Measurements from ENCODE around the gene KIRREL3. TPM values are rescaled to one million over a fixed set of nuclear protein-coding genes. Genes with fewer than 3 reads are reported as not detected.

KIRREL3 gene
- total RNA-seq, 3 donors from 2014 or later: not detected

DNA sequence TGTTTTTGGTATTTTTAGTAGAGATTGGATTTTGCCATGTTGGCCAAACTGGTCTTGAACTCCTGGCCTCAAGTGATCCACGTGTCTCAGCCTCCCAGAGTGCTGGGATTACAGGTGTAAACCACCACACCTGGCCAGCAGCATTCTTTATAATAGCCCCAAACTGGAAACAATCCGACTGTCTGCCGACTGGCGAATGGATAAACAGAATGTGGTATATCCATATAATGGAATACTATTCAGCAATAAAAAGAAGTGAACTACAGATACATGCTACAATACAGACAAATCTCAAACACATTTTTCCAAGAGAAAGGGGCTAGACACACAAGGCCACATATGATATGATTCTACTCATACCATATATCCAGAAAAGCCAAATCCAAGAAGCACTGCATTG, 493.8 kb downstream of the KIRREL3 start:
- Mint-ChIP-seq H3K9me3 (peaks cover 10% of the 10 kb centered on the region), H3K36me3 (ENCODE audit: insufficient read depth) (no peaks in the 10 kb centered on the region), H3K4me1 (ENCODE audit: low read depth) (no peaks in the 10 kb centered on the region), H3K27me3 (ENCODE audit: low read depth) (peaks cover 37% of the 10 kb centered on the region), H3K4me3 (no peak overlapping the region)
- no peak for ATAC-seq
- no peak for DNase-seq

GRCh38 chr11:126502982-126503381, 497.6 kb downstream of the KIRREL3 start:
- Mint-ChIP-seq H3K9me3 (peaks cover 10% of the 10 kb centered on the region), H3K4me3 (no peak overlapping the region), H3K27me3 (ENCODE audit: low read depth) (peaks cover 41% of the 10 kb centered on the region), H3K4me1 (ENCODE audit: low read depth) (no peaks in the 10 kb centered on the region), H3K36me3 (ENCODE audit: insufficient read depth) (no peaks in the 10 kb centered on the region)
- DNase-seq: no peak
- no peak for ATAC-seq

GRCh38 chr11:126502159-126502558, 498.4 kb downstream of the KIRREL3 start:
- H3K9me3 Mint-ChIP-seq: peaks cover 10% of the 10 kb centered on the region
- ATAC-seq (no peak), DNase-seq (no peak)
- H3K4me1 Mint-ChIP-seq (ENCODE audit: low read depth): no peaks in the 10 kb centered on the region
- peaks cover 39% of the 10 kb centered on the region for H3K27me3 Mint-ChIP-seq (ENCODE audit: low read depth)
- no peak overlapping the region for H3K4me3 Mint-ChIP-seq
- H3K36me3 Mint-ChIP-seq (ENCODE audit: insufficient read depth): no peaks in the 10 kb centered on the region

- no peak for ATAC-seq
- Mint-ChIP-seq H3K4me3 (no peak overlapping the region), H3K27me3 (ENCODE audit: low read depth) (peaks cover 44% of the 10 kb centered on the region), H3K36me3 (ENCODE audit: insufficient read depth) (no peaks in the 10 kb centered on the region), H3K9me3 (peaks cover 6% of the 10 kb centered on the region), H3K4me1 (ENCODE audit: low read depth) (no peaks in the 10 kb centered on the region)
- DNase-seq: no peak
Observed at GRCh38 chr11:126501641-126502040, 498.9 kb downstream of the KIRREL3 start.

DNA sequence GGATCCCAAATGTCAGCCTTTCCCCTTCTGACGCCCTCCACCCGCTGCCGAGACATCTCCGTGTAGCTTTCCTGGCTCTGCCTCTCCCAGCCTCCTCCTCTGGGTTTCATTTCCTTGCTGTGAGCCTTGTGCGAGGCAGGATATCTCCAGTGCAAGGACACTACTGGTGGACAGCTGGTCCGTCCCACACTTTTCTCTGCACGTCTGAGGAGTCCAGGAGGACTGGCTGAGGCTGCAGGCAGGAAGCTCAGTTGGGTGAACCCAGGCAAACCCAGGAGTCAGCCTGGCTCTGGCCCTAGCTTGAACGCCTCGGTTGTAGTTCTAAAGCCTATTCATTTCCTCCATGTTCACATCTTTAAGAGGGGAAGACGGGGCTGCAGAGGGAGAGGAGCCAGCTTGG, 499.6 kb downstream of the KIRREL3 start:
- peaks cover 6% of the 10 kb centered on the region for H3K9me3 Mint-ChIP-seq
- no peak overlapping the region for H3K4me3 Mint-ChIP-seq
- ATAC-seq: no peak
- no peak for DNase-seq
- H3K36me3 Mint-ChIP-seq (ENCODE audit: insufficient read depth): no peaks in the 10 kb centered on the region
- H3K27me3 Mint-ChIP-seq (ENCODE audit: low read depth): peaks cover 46% of the 10 kb centered on the region
- H3K4me1 Mint-ChIP-seq (ENCODE audit: low read depth): no peaks in the 10 kb centered on the region

GRCh38 chr11:126499131-126499752, 501.3 kb downstream of the KIRREL3 start:
- Mint-ChIP-seq H3K27me3 (ENCODE audit: low read depth) (peaks cover 40% of the 10 kb centered on the region), H3K36me3 (ENCODE audit: insufficient read depth) (no peaks in the 10 kb centered on the region), H3K4me1 (ENCODE audit: low read depth) (no peaks in the 10 kb centered on the region), H3K4me3 (no peak overlapping the region), H3K9me3 (peaks cover 2% of the 10 kb centered on the region)
- DNase-seq (no peak), ATAC-seq (no peak)

- no peak for DNase-seq
- peaks cover 32% of the 10 kb centered on the region for H3K27me3 Mint-ChIP-seq (ENCODE audit: low read depth)
- H3K4me1 Mint-ChIP-seq (ENCODE audit: low read depth): no peaks in the 10 kb centered on the region
- no peak for ATAC-seq
- no peaks in the 10 kb centered on the region for H3K36me3 Mint-ChIP-seq (ENCODE audit: insufficient read depth)
- H3K4me3 Mint-ChIP-seq: no peak overlapping the region
- no peaks in the 10 kb centered on the region for H3K9me3 Mint-ChIP-seq
Observed at GRCh38 chr11:126498281-126498680, 502.3 kb downstream of the KIRREL3 start.

DNA sequence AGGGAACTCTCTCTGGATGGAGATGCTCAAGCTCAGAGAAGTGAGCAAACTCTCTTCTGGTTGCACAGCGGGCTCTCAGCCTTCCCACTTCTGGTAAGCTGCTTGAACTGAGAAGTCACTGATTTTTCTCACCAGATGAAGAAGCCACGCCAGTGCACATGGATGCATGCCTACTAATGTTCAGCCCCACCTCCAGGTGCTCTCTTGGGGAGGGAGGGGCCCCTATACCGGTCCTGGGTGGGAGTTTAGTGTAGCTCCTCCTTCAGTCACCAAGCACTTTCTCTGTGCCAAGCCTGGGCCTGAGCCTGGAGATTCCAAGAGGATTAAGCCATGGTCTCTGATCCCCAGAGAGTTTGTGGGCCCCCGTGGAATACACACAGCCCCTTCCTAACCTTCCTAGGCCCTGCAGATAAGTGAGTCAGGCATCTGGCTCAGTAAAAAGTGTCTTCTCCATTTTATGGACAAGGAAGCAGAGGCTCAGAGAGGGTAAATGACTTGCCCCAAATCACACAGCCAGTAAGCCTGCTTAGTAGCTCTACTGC, 502.9 kb downstream of the KIRREL3 start:
- Mint-ChIP-seq H3K9me3 (no peaks in the 10 kb centered on the region), H3K4me3 (no peak overlapping the region), H3K36me3 (ENCODE audit: insufficient read depth) (no peaks in the 10 kb centered on the region), H3K4me1 (ENCODE audit: low read depth) (no peaks in the 10 kb centered on the region), H3K27me3 (ENCODE audit: low read depth) (peaks cover 28% of the 10 kb centered on the region)
- ATAC-seq (no peak), DNase-seq (no peak)

DNA sequence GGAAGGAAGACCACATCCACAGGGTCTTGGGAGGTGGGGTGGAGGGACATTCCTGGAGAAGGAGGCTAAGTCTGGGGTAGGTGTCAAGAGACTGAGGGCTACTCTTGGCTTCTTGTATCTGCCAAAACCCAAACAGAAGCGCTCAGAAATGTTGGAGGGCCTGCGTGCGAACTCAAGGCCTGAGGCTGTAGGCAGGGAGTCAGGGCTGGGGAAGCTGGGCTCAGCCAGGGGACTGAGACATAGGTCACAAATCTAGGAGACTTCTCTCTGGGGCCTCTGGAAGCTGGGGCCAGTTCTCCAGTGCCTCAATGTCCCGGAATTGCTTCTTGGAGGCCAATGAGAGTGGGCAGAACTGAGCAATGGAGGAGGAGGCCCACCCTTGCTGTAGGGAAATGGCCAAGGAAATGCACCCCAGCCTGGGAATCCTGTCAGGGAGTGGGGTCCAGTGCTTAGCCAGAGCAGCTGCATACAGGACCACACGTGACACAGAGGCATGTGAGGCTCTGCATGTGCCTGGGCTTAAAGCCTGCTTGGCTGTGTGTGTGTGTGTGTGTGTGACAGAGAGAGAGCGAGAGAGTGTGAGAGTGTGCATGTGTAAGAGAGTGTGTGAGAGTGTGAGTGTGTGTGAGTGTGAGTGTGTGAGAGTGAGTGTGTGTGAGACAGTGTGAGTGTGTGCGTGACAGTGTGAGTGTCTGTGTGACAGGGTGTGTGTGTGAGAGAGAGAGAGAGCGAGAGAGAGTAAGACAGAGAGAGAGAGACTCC, 503.8 kb downstream of the KIRREL3 start:
- no peaks in the 10 kb centered on the region for H3K36me3 Mint-ChIP-seq (ENCODE audit: insufficient read depth)
- H3K4me3 Mint-ChIP-seq: no peak overlapping the region
- peaks cover 22% of the 10 kb centered on the region for H3K27me3 Mint-ChIP-seq (ENCODE audit: low read depth)
- no peaks in the 10 kb centered on the region for H3K9me3 Mint-ChIP-seq
- no peak for DNase-seq
- ATAC-seq: no peak
- no peaks in the 10 kb centered on the region for H3K4me1 Mint-ChIP-seq (ENCODE audit: low read depth)

DNA sequence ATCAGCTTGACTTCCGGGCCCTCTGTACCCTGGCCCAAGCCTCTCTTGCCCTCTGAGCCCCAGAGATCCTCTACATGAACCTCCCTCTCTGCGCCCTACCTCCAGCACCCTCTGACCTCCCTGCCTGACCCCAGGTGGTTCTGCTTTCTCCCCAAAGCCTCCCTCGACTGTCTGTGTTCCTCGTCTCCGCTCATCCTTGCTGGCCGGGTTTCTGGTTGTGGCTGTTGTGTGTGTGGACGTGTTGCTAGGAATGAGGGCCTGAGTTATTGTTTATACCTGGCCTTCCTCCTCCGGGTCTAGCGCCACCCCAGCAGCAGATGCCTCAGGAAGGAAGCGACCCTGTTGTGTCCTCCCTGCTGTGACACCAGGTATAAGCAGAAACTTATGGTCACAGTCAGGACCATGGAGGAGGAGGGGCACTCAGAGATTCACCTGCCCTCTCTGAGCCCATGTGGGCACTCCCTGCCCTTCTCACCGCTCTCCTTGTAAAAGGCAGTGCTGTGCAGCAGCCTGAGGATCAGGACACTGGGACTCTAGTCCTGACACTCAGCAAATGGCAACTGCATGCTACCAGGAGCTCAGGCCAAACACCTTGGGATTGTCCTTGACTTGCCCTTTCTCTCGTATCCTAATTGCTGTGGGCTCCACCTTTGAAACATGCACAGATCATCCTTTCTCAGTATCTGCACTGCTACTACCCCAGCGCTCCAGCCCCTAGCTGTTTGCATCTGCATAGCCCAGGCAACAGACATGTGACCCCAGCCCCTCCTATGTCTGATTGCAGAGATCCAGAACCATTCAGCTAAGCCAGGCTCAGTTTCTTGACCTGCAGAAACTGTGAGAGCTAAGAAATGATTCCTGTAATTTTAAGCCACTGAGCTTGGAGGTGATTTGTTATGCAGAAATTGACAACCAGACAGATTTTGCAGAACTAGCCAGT, 505.0 kb downstream of the KIRREL3 start:
- no peaks in the 10 kb centered on the region for H3K36me3 Mint-ChIP-seq (ENCODE audit: insufficient read depth)
- ATAC-seq (no peak), DNase-seq (no peak)
- H3K4me3 Mint-ChIP-seq: no peak overlapping the region
- H3K27me3 Mint-ChIP-seq (ENCODE audit: low read depth): peaks cover 17% of the 10 kb centered on the region
- H3K4me1 Mint-ChIP-seq (ENCODE audit: low read depth): no peaks in the 10 kb centered on the region
- no peaks in the 10 kb centered on the region for H3K9me3 Mint-ChIP-seq

DNA sequence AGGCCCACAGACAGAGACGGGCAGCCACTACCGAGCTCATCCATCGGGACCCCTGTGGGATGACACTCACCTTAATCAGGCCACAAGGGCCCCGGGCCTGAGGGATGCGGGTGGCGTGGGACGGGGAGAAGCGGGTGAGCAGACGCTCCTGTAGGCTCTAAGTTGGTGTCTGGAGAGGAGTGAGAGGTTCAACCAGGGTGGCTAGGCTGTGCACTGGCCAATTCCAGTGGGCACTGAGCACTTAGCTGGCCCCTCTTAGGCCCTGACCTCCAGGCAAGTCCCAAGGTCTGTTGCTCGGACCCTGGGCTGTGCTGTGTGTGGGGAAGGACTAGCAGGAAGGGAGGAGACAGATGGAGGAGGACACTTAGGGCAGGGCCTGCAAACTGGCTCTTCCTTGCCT, 505.7 kb downstream of the KIRREL3 start:
- no peaks in the 10 kb centered on the region for H3K36me3 Mint-ChIP-seq (ENCODE audit: insufficient read depth)
- ATAC-seq (no peak), DNase-seq (no peak)
- H3K4me1 Mint-ChIP-seq (ENCODE audit: low read depth): no peaks in the 10 kb centered on the region
- no peak overlapping the region for H3K4me3 Mint-ChIP-seq
- H3K27me3 Mint-ChIP-seq (ENCODE audit: low read depth): peaks cover 15% of the 10 kb centered on the region
- no peaks in the 10 kb centered on the region for H3K9me3 Mint-ChIP-seq

DNA sequence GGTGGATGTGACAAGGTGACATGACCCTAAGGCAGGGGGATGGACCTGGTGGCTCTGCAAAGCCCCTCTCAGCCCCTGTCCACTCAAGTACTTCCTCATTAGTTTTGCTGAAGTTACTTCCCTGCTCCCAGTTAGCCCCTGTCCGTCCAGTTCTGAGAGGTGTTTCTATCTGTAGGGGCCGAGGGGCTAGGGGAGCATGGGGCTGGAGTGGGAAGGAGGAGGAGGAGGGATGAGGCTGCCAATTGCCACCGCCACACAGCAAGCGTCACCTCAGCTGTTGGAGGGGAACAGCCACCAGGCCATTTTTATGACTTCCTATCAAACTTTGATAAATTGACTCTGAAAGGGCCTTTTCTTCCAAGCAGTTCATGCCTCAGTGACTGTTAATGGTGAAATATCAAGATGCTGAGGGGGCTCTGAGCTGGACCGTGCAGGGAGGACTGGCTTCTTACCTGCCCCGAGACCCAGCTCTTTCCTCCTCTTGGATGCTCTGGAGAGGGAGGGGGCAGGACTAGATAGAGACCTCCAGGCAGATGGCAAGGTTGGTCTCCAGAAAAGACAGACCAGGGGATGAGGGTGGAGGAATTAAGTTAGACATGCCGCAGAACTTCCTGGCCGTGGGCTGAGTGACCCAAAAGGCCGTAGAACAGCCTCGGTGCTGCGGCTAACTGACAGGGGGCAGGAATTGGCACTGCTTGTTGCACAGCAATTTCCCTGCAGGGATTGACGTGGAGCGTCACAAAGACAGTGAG, 508.1 kb downstream of the KIRREL3 start:
- Mint-ChIP-seq H3K36me3 (ENCODE audit: insufficient read depth) (no peaks in the 10 kb centered on the region), H3K4me1 (ENCODE audit: low read depth) (no peaks in the 10 kb centered on the region), H3K9me3 (no peaks in the 10 kb centered on the region), H3K27me3 (ENCODE audit: low read depth) (peaks cover 7% of the 10 kb centered on the region), H3K4me3 (no peak overlapping the region)
- ATAC-seq (no peak), DNase-seq (no peak)

- H3K4me1 Mint-ChIP-seq (ENCODE audit: low read depth): no peaks in the 10 kb centered on the region
- H3K27me3 Mint-ChIP-seq (ENCODE audit: low read depth): no peaks in the 10 kb centered on the region
- H3K4me3 Mint-ChIP-seq: no peak overlapping the region
- DNase-seq (no peak), ATAC-seq (no peak)
- no peaks in the 10 kb centered on the region for H3K36me3 Mint-ChIP-seq (ENCODE audit: insufficient read depth)
- no peaks in the 10 kb centered on the region for H3K9me3 Mint-ChIP-seq
Observed at GRCh38 chr11:126491092-126491491, 509.5 kb downstream of the KIRREL3 start.

All from activated T-cell treated with anti-CD3 and anti-CD28 coated beads, Interleukin-2, amount 50 U/mL, for 4 hours (primary cell).